ENCODE data around the gene PGD.

The PGD gene

DNA sequence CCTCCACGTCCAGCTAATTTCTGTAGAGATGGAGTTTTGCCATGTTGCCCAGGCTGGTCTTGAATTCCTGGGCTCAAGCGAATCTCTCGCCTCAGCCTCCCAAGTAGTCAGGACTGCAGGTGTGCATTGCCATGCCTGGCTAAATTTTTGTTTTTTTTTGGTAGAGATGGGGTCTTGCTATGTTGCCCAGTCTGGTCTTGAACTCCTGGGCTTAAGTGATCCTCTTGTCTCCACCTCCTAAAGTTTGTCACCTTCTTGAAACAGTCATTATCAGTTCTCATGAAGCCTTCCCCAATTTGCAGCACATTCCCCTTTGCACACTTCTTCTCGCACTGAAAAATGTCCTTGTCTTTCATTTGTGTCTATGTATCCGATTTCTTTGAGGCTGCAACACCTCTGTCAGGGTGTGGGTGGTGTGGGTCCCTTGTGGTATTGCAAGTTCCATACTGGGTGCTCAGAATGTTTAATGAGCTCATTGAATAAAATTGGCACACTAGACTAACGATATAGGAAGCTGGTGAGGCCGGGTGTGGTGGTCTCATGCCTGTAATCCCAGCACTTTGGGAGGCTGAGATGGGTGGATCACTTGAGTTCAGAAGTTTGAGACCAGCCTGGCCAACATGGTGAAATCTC, 48.0 kb downstream of the PGD start:
- peaks cover 15% of the 10 kb centered on the region for H3K36me3 ChIP-seq
- H3K9me3 ChIP-seq (ENCODE audit: severe bottlenecking): no peaks in the 10 kb centered on the region
- H3K4me3 ChIP-seq (ENCODE audit: low read depth, low read length): no peak overlapping the region
- TF ChIP-seq, protein P1, sequence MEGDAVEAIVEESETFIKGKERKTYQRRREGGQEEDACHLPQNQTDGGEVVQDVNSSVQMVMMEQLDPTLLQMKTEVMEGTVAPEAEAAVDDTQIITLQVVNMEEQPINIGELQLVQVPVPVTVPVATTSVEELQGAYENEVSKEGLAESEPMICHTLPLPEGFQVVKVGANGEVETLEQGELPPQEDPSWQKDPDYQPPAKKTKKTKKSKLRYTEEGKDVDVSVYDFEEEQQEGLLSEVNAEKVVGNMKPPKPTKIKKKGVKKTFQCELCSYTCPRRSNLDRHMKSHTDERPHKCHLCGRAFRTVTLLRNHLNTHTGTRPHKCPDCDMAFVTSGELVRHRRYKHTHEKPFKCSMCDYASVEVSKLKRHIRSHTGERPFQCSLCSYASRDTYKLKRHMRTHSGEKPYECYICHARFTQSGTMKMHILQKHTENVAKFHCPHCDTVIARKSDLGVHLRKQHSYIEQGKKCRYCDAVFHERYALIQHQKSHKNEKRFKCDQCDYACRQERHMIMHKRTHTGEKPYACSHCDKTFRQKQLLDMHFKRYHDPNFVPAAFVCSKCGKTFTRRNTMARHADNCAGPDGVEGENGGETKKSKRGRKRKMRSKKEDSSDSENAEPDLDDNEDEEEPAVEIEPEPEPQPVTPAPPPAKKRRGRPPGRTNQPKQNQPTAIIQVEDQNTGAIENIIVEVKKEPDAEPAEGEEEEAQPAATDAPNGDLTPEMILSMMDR (IDR thresholded peaks at IDR 0.05; ENCODE audit: low read depth, low read length): no peak
- no peak for DNase-seq
- no peaks in the 10 kb centered on the region for H3K27me3 ChIP-seq (ENCODE audit: insufficient read depth, low read depth, severe bottlenecking)
- H3K27ac ChIP-seq: no peak overlapping the region

DNA sequence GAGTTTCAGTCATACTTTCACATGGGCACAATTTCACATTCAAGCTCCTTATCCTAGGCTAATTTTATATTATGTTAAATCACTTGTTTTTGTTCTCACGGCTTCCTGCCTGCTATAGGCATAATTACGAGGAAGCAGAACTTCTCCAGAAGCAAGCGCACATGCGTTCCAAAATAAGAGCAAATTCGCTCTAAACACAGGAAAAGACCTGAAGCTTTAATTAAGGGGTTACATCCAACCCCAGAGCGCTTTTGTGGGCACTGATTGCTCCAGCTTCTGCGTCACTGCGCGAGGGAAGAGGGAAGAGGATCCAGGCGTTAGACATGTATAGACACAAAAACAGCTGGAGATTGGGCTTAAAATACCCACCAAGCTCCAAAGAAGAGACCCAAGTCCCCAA, 50.9 kb downstream of the PGD start, which contains the start of gene CORT:
Gene CORT (plus strand): TSS at position 281 of the 400 bp plus-strand sequence. CDS start 193 bp downstream, outside the sequence.
- Histone ChIP-seq H3K4me3 (ENCODE audit: low read depth, low read length) (no peak within 1 kb of the TSS), H3K36me3 (peaks cover 6% of the 10 kb centered on the region; the same call in 1 of the 2 replicates), H3K27ac (no peak within 1 kb of the TSS), H3K9me3 (ENCODE audit: severe bottlenecking) (no peaks in the 10 kb centered on the region), H3K27me3 (ENCODE audit: insufficient read depth, low read depth, severe bottlenecking) (no peaks in the 10 kb centered on the region)
- DNase-seq: no peak
- TF ChIP-seq, protein P1 (IDR thresholded peaks at IDR 0.05; ENCODE audit: low read depth, low read length): no peak

DNA sequence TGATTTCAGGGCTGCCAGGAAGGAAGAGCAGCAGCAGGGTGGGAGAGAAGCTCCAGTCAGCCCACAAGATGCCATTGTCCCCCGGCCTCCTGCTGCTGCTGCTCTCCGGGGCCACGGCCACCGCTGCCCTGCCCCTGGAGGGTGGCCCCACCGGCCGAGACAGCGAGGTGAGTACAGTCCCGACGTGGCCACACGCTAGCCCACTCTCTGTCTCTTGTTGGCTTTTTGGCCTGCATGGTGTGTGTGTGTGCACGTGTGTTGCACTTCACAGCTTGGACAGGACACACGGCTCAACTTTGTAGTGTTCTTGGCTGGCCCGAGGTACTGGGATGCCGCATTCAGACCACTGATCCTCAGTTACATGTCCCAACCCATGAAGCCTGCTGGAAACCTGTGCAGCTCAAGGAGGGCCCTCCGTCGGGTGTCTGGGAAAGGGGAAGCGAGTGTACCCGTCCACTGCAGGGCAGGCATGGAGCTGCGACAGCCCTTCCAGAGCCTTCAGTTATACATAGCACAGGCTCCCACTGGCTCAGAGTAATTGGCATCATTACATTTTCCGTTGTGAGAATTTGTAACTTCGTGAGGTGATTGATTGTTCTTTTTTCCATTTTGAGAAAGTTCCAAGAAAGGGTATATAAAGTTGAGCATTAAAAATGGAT, 51.4 kb downstream of the PGD start:
- no peak for DNase-seq
- H3K4me3 ChIP-seq (ENCODE audit: low read depth, low read length): no peak overlapping the region
- TF ChIP-seq, protein P1 (IDR thresholded peaks at IDR 0.05; ENCODE audit: low read depth, low read length): no peak
- H3K27ac ChIP-seq: no peak overlapping the region
- no peaks in the 10 kb centered on the region for H3K27me3 ChIP-seq (ENCODE audit: insufficient read depth, low read depth, severe bottlenecking)
- H3K9me3 ChIP-seq (ENCODE audit: severe bottlenecking): no peaks in the 10 kb centered on the region
- peaks cover 3% of the 10 kb centered on the region; the same call in 1 of the 2 replicates for H3K36me3 ChIP-seq

DNA sequence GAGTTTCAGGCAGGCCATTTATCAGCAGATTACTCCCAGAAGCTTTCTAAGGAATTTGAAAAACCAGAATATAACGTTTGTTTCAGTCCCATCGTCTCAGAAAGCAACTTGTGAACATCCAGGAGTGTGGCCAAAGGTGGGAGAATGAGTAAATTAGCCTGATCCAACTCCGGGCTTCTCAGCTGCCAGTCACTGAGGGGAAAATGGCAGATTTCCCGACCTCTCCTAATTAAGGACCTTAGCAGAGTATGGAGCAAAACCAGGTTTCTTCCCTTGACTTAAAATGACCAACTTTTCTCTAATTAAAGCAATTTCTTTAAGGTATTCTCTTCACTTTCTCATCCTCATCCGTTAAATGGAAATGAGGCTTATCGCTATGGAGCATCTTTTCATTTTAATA, 52.0 kb downstream of the PGD start:
- no peak for DNase-seq
- no peaks in the 10 kb centered on the region for H3K9me3 ChIP-seq (ENCODE audit: severe bottlenecking)
- H3K27ac ChIP-seq: no peak overlapping the region
- H3K36me3 ChIP-seq: peaks cover 3% of the 10 kb centered on the region; the same call in 1 of the 2 replicates
- H3K4me3 ChIP-seq (ENCODE audit: low read depth, low read length): no peak overlapping the region
- TF ChIP-seq, protein P1 (IDR thresholded peaks at IDR 0.05; ENCODE audit: low read depth, low read length): no peak
- no peaks in the 10 kb centered on the region for H3K27me3 ChIP-seq (ENCODE audit: insufficient read depth, low read depth, severe bottlenecking)

DNA sequence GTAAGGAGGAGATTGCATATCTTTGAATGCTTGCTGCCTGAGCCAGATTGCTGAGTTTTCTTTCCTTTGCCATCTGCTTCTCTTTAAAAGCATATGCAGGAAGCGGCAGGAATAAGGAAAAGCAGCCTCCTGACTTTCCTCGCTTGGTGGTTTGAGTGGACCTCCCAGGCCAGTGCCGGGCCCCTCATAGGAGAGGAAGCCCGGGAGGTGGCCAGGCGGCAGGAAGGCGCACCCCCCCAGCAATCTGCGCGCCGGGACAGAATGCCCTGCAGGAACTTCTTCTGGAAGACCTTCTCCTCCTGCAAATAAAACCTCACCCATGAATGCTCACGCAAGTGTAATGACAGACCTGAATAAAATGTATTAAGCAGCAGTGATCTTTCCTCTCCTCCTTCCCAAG, 52.4 kb downstream of the PGD start:
- Histone ChIP-seq H3K27me3 (ENCODE audit: insufficient read depth, low read depth, severe bottlenecking) (no peaks in the 10 kb centered on the region), H3K27ac (no peak overlapping the region), H3K9me3 (ENCODE audit: severe bottlenecking) (no peaks in the 10 kb centered on the region), H3K4me3 (ENCODE audit: low read depth, low read length) (no peak overlapping the region), H3K36me3 (peaks cover 3% of the 10 kb centered on the region; the same call in 1 of the 2 replicates)
- TF ChIP-seq, protein P1 (IDR thresholded peaks at IDR 0.05; ENCODE audit: low read depth, low read length): no peak
- DNase-seq: no peak

Measured in WERI-Rb-1 (cell line).